CD4-positive, alpha-beta memory T cell (primary cell): ENCODE results near the gene NCOR2. TPM values are rescaled to one million over a fixed set of nuclear protein-coding genes. Genes with fewer than 3 reads are reported as not detected.

Experiments
- CTCF ChIA-PET: fragments of 350-600 bp; sonication (Branson Sonifier 250); formaldehyde crosslinking; loops from one replicate; lab custom pipeline; 2021; ENCODE audit warnings: inconsistent platforms; ENCODE audit not compliant: partially characterized antibody; lab: Charles Lee
- POLR2A ChIA-PET: fragments of 350-600 bp; sonication (Branson Sonifier 250); formaldehyde crosslinking; loops from one replicate; lab custom pipeline; 2021; ENCODE audit not compliant: partially characterized antibody; lab: Charles Lee
- DNase-seq, 5 donors: peaks; one replicate each; pipeline versions ENCODE4 v3.0.0 to v3.0.0-alpha.2; 2020 to 2022; ENCODE audit warnings: mixed read lengths in 1 of 5
- H3K27ac ChIP-seq: one replicate; pipeline ENCODE4 v1.7.0; 2013; ENCODE audit warnings: low read depth, low read length
- H3K27me3 ChIP-seq: 2 replicates; pipeline ENCODE4 v1.7.0; 2013; ENCODE audit warnings: mild to moderate bottlenecking, low read length, moderate library complexity; ENCODE audit not compliant: insufficient read depth
- H3K36me3 ChIP-seq: 2 replicates; pipeline ENCODE4 v1.7.0; 2013; ENCODE audit warnings: mild to moderate bottlenecking, low read length, moderate library complexity; ENCODE audit not compliant: insufficient read depth
- H3K4me1 ChIP-seq: 2 replicates; pipeline ENCODE4 v1.7.0; 2013; ENCODE audit warnings: mild to moderate bottlenecking, low read length, moderate library complexity; ENCODE audit not compliant: insufficient read depth
- H3K4me3 ChIP-seq, 2 donors: one replicate each; pipeline ENCODE4 v1.7.0; 2013; ENCODE audit warnings: low read length in 2 of 2, mild to moderate bottlenecking in 1 of 2
- H3K9me3 ChIP-seq, 2 donors: one replicate each; pipeline ENCODE4 v1.7.0; 2013; ENCODE audit warnings: low read length in 2 of 2, control low read depth in 1 of 2; ENCODE audit not compliant: control insufficient read depth in 1 of 2
- H3K27ac Mint-ChIP-seq, 7 donors: one replicate each; pipeline ENCODE4 v1.8.0; 2020 to 2021; ENCODE audit warnings: mixed read lengths in 7 of 7, mild to moderate bottlenecking in 6 of 7, inconsistent platforms in 3 of 7, moderate library complexity in 3 of 7
- H3K27me3 Mint-ChIP-seq, 2 donors: one replicate each; pipeline ENCODE4 v1.8.0; 2020 to 2021; ENCODE audit warnings: mixed read lengths in 2 of 2
- H3K36me3 Mint-ChIP-seq, 2 donors: one replicate each; pipeline ENCODE4 v1.8.0; 2020 to 2021; ENCODE audit warnings: mixed read lengths in 2 of 2, inconsistent platforms in 1 of 2, mild to moderate bottlenecking in 1 of 2
- H3K4me1 Mint-ChIP-seq, 4 donors: one replicate each; pipeline ENCODE4 v1.8.0; 2020 to 2021; ENCODE audit warnings: mixed read lengths in 4 of 4, mild to moderate bottlenecking in 1 of 4
- H3K4me3 Mint-ChIP-seq, 8 donors: one replicate each; pipeline ENCODE4 v1.8.0; 2020 to 2021; ENCODE audit warnings: mixed read lengths in 8 of 8, mild to moderate bottlenecking in 7 of 8, moderate library complexity in 6 of 8, inconsistent platforms in 3 of 8
- H3K9me3 Mint-ChIP-seq, 8 donors: one replicate each; pipeline ENCODE4 v1.8.0; 2020 to 2021; ENCODE audit warnings: mixed read lengths in 8 of 8, mild to moderate bottlenecking in 5 of 8, inconsistent platforms in 3 of 8, moderate library complexity in 1 of 8
- intact Hi-C: fragments of 100-400 bp; cut with micrococcal nuclease; formaldehyde crosslinking; loops from one replicate; pipeline ENCODE4 v1.15.1; 2023
- polyA plus RNA-seq, 2 donors: library from polyadenylated mRNA; unstranded; fragments of 300-500 nt; fragmentation: Illumina TruSeq; gene quantifications; one replicate each; pipeline ENCODE4 v1.2.3, GENCODE V29; 2021
- total RNA-seq, 2 experiments: library from RNA; stranded (reverse); gene quantifications; one replicate each; pipeline ENCODE4 v1.2.3, GENCODE V29; 2021

The NCOR2 gene
- total and polyA plus RNA-seq, 4 experiments from 2014 or later: 0.37 to 105 (median 54.5) TPM

GRCh38 chr12:124553862-124554428, 13.5 kb downstream of the NCOR2 start:
- H3K36me3 ChIP-seq: no peaks in the 10 kb centered on the region
- peak overlapping the region in 3 of 8 donors; percentile 9 to 26 (median 17) for H3K4me3 Mint-ChIP-seq
- no peak overlapping the region for H3K27ac Mint-ChIP-seq
- H3K4me1 ChIP-seq: peaks cover 77% of the 10 kb centered on the region
- peaks cover 0 to 5% of the 10 kb centered on the region in 2 donors for H3K36me3 Mint-ChIP-seq
- no peak for DNase-seq
- no peak overlapping the region for H3K4me3 ChIP-seq
- ChIA-PET POLR2A (interaction anchor here (0.6 kb wide), 1 partner anchor 107 kb away, joined by 3 read pairs; no protein-coding TSS in a partner anchor), CTCF (interaction anchor here (1.0 to 1.1 kb wide), 2 partner anchors 13 to 15 kb away, joined by 3 read pairs; no protein-coding TSS in a partner anchor)
- no peaks in the 10 kb centered on the region for H3K27me3 ChIP-seq
- peaks cover 0 to 4% (median 0%) of the 10 kb centered on the region in 8 donors for H3K9me3 Mint-ChIP-seq
- no peak overlapping the region for H3K27ac ChIP-seq
- peaks cover 28 to 90% (median 61%) of the 10 kb centered on the region in 4 donors for H3K4me1 Mint-ChIP-seq
- no peaks in the 10 kb centered on the region for H3K27me3 Mint-ChIP-seq
- H3K9me3 ChIP-seq: no peaks in the 10 kb centered on the region
- intact Hi-C loops: no loop called here

DNA sequence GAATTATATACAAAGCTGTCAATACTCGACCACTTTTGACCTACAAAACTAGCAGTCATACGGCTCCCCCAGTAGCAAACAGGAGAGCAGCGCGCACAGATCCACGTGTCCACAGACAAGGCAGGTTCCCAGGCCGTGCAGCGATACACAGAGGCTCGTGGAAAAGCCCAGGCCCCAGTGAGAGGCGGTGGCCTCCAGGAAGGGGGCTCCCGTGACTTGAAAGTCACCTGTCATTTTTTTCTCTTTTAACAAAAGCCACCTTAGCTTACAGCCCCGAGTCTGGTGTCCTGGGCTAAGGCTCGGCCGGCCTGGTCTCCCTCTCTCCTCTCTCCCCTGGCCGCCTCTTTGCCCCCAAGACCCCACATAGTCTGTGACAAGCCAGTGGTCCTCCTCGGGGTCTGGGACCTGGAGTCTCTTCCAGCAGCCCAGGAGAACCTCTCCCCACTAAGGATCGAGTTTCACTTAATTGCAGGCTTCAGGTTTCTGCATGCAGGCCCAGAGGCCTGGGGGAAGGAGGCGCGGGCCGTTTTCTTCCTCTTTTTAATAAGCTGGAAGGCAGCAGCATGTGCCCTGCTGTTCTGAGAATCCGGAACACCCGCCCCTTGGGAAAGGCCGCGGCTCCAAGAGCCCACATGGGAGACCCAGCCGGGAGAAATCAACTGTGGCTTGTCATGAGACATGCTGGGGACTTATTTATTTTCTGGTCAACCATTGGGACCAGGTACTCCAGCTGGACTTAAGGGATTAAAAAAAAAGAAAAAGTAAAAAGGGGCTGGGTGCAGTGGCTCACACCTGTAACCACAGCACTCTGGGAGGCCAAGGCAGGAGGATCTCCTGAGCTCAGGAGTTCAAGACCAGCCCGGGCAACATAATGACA, 15.9 kb downstream of the NCOR2 start:
- Mint-ChIP-seq H3K27ac (no peak overlapping the region), H3K9me3 (peaks cover 0 to 4% (median 0%) of the 10 kb centered on the region in 8 donors), H3K36me3 (peaks cover 0 to 5% of the 10 kb centered on the region in 2 donors), H3K4me1 (peaks cover 32 to 89% (median 66%) of the 10 kb centered on the region in 4 donors), H3K27me3 (no peaks in the 10 kb centered on the region), H3K4me3 (no peak overlapping the region)
- Histone ChIP-seq H3K4me1 (peaks cover 73% of the 10 kb centered on the region), H3K4me3 (no peak overlapping the region), H3K36me3 (no peaks in the 10 kb centered on the region), H3K27me3 (no peaks in the 10 kb centered on the region), H3K27ac (no peak overlapping the region), H3K9me3 (no peaks in the 10 kb centered on the region)
- CTCF ChIA-PET: interaction anchor here (1.3 kb wide), 1 partner anchor 10 kb away, joined by 3 read pairs; no protein-coding TSS in a partner anchor
- DNase-seq: no peak
- intact Hi-C loops: no loop called here
- POLR2A ChIA-PET: interaction anchor here (1.4 kb wide), 1 partner anchor 10 kb away, joined by 3 read pairs; no protein-coding TSS in a partner anchor

- Mint-ChIP-seq H3K27ac (peak overlapping the region in 3 of 7 donors; percentile 29 to 72 (median 46)), H3K4me1 (peaks cover 28 to 89% (median 67%) of the 10 kb centered on the region in 4 donors), H3K27me3 (no peaks in the 10 kb centered on the region), H3K9me3 (peaks cover 0 to 2% (median 0%) of the 10 kb centered on the region in 8 donors), H3K36me3 (peaks cover 0 to 3% of the 10 kb centered on the region in 2 donors), H3K4me3 (no peak overlapping the region)
- Histone ChIP-seq H3K4me3 (no peak overlapping the region), H3K27me3 (no peaks in the 10 kb centered on the region), H3K27ac (no peak overlapping the region), H3K9me3 (no peaks in the 10 kb centered on the region), H3K4me1 (peaks cover 78% of the 10 kb centered on the region), H3K36me3 (no peaks in the 10 kb centered on the region)
- DNase-seq: no peak
- intact Hi-C loops: no loop called here
- ChIA-PET CTCF (interaction anchor here (1.3 to 1.6 kb wide), 2 partner anchors 9 to 15 kb away, joined by 3 read pairs; no protein-coding TSS in a partner anchor), POLR2A (interaction anchor here (1.4 kb wide), 1 partner anchor 9 kb away, joined by 3 read pairs; no protein-coding TSS in a partner anchor)
Measured at GRCh38 chr12:124550123-124551089, 17.0 kb downstream of the NCOR2 start.

GRCh38 chr12:124549629-124550028, 17.8 kb downstream of the NCOR2 start:
- peaks cover 0 to 3% of the 10 kb centered on the region in 2 donors for H3K36me3 Mint-ChIP-seq
- intact Hi-C loops: no loop called here
- peaks cover 28 to 89% (median 68%) of the 10 kb centered on the region in 4 donors for H3K4me1 Mint-ChIP-seq
- H3K27ac ChIP-seq: no peak overlapping the region
- H3K27me3 ChIP-seq: no peaks in the 10 kb centered on the region
- H3K27me3 Mint-ChIP-seq: no peaks in the 10 kb centered on the region
- no peaks in the 10 kb centered on the region for H3K9me3 ChIP-seq
- no peak overlapping the region for H3K4me3 ChIP-seq
- H3K4me3 Mint-ChIP-seq: no peak overlapping the region
- ChIA-PET CTCF (interaction anchor here (1.6 kb wide), 1 partner anchor 16 kb away, joined by 3 read pairs; no protein-coding TSS in a partner anchor), POLR2A (no interaction called here)
- peaks cover 0 to 2% (median 0%) of the 10 kb centered on the region in 8 donors for H3K9me3 Mint-ChIP-seq
- no peaks in the 10 kb centered on the region for H3K36me3 ChIP-seq
- DNase-seq: no peak
- H3K4me1 ChIP-seq: peaks cover 78% of the 10 kb centered on the region
- peak overlapping the region in 1 of 7 donors; percentile 43 for H3K27ac Mint-ChIP-seq

- POLR2A ChIA-PET: no interaction called here
- Histone ChIP-seq H3K4me1 (peaks cover 79% of the 10 kb centered on the region), H3K4me3 (no peak overlapping the region), H3K27me3 (no peaks in the 10 kb centered on the region), H3K27ac (no peak overlapping the region), H3K9me3 (no peaks in the 10 kb centered on the region), H3K36me3 (no peaks in the 10 kb centered on the region)
- Mint-ChIP-seq H3K4me3 (peak overlapping the region in 2 of 8 donors; percentile 1 to 68), H3K4me1 (peaks cover 26 to 89% (median 69%) of the 10 kb centered on the region in 4 donors), H3K27ac (no peak overlapping the region), H3K9me3 (no peaks in the 10 kb centered on the region), H3K27me3 (no peaks in the 10 kb centered on the region), H3K36me3 (peaks cover 0 to 3% of the 10 kb centered on the region in 2 donors)
- no peak for DNase-seq
- CTCF ChIA-PET: no interaction called here
- intact Hi-C loops: no loop called here
Measured at GRCh38 chr12:124548854-124549378, 18.5 kb downstream of the NCOR2 start.

GRCh38 chr12:124547626-124548025, 19.8 kb downstream of the NCOR2 start:
- intact Hi-C loops: no loop called here

More at GRCh38 chr12:124547626-124548025, 19.8 kb downstream of the NCOR2 start:
- Histone ChIP-seq H3K4me3 (no peak overlapping the region), H3K27me3 (no peaks in the 10 kb centered on the region), H3K36me3 (no peaks in the 10 kb centered on the region), H3K9me3 (no peaks in the 10 kb centered on the region), H3K4me1 (peaks cover 80% of the 10 kb centered on the region), H3K27ac (no peak overlapping the region)
- ChIA-PET CTCF (no interaction called here), POLR2A (no interaction called here)
- Mint-ChIP-seq H3K4me1 (peaks cover 23 to 90% (median 69%) of the 10 kb centered on the region in 4 donors), H3K27ac (peak overlapping the region in 1 of 7 donors; percentile 18), H3K4me3 (peak overlapping the region in 1 of 8 donors; percentile 26), H3K36me3 (peaks cover 0 to 3% of the 10 kb centered on the region in 2 donors), H3K9me3 (no peaks in the 10 kb centered on the region), H3K27me3 (no peaks in the 10 kb centered on the region)
- DNase-seq: no peak
